IPS-NIHi7 (cell line): Measurements from ENCODE around the gene PGAP3.

Experiments used
- DNase-seq: peaks from one replicate; pipeline ENCODE4 v3.0.0; 2012; ENCODE audit warnings: mixed read lengths; ENCODE audit errors: extremely low spot score

Gene PGAP3

DNA sequence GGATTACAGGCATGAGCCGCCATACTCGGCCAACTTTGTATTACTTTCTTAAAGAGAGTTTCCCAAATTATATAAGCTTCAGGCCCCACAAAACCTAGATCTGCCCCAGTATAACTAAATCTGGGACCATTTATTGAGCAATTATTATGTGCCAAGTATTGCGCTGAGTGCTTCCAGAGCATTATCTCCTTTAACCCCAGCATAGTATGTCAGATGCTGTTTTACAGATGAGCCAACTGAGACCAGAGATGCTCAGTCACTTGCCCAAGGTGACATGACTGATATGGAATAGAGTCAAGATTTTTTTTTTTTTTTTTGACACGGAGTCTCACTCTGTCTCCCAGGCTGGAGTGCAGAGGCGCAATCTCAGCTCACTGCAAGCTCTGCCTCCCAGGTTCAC, 10.1 kb upstream of the PGAP3 start:
- no peak for DNase-seq

DNA sequence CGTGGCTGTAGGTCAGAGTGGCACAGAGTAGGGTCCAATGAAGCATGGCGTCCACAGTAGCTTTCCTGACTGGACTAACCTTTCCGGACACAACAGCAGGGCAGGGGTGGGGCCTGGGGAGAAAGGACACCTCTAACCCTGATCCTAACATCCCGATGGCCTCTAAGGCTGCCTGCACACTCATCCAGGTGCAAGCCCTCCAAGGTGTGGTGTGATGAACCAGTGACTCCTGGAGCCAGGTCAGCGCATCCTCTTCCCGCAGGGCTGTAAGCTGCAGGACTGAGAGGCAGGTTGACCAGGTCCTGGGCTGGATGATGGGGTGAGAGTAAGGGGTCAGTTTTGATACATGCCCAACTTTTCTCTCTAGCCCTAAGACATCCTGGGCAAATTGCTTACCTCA, 8.9 kb upstream of the PGAP3 start:
- DNase-seq: no peak

DNA sequence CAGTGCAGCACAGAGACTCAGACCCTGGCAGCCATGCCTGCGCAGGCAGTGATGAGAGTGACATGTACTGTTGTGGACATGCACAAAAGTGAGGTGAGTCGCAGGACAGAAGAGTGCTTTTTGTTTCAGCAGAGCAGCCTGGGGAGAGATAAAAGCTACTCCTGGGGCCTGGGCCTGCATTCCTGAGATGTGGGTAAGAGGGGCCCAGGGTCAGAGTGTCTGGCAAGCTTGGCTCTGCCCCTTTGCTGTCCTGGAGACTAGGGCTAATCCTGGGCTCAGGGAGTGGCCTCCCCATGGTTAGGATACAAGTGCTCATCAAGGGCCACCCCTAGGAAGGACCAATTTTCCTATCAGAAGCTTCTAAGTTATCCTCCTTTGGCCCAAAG, 7.2 kb upstream of the PGAP3 start:
- DNase-seq: no peak

DNA sequence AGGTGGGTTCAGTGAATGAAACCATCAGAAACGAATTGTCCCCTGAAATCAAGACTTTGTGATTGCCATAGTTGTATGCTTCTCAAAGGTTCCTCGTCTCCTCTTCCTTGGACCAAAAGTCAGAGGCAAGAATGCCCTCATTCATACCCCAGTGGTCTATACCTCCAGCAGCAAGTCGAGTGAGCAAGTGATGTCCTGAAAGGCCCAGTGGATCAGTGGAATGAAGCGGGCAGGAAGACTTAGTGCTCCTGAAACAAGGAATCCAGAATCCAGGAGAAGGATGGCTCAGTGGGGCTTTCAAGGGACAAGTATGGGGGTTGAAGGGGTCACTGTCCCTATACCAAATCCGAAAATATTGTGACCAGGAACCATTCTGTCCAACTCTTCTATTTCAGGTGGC, 6.7 kb upstream of the PGAP3 start:
- no peak for DNase-seq

DNA sequence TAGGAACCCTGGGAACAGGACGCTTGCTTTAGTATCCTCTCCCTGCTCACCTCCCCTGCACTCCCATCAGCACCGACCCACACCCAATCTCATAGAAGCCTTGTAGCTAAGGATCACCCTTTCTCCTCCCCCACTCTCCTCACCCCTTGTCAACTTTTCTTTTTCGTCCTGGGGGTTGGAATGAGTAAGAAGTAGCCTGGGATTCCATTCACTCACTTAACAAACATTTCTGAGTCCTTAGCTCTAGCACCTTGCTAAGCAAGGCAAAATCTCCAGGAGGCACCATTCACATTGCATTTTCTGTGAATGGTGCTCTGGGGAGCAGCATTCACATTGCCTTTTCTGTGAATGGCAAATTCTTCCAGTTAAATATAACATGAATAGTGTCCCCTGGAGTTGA, 1.1 kb upstream of the PGAP3 start:
- no peak for DNase-seq

DNA sequence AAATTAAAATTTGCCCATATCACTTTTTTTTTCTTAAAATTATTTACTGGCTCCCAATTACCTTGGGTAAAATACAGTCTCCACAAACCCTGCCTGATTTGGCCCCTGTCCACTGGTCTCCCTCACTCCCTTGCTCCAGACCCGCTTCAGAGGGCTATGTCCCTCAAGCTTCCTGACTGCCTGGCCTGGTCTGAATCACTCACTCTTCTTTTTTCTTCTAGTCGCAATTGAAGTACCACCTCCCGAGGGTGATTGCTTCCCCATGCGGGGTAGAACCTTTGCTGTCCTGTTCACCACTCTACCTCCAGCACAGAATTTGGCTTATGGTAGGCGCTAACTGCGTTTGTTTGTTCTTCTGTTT, 598 bp upstream of the PGAP3 start:
- no peak for DNase-seq

DNA sequence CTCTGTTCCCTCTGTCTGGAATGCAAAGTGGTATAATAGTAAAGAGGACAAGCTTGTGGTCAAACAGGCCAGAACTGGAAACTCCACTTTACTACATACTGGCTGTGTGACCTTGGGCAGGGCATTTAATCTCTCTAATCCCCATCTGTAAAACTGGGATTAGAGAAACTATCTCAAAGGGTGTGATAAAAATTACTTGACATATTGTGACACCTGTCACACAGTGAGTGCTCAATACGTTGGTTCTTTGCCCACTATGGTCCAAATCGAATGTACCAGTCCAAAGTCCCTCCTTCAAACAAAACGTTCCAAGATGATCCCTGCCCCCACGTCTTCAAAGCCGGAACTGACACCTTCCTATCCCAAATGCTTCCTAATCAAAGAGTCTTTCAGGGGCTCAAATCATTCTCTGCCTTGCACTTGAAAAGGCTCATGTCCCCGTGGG, 734 bp downstream of the PGAP3 start:
- DNase-seq: no peak

DNA sequence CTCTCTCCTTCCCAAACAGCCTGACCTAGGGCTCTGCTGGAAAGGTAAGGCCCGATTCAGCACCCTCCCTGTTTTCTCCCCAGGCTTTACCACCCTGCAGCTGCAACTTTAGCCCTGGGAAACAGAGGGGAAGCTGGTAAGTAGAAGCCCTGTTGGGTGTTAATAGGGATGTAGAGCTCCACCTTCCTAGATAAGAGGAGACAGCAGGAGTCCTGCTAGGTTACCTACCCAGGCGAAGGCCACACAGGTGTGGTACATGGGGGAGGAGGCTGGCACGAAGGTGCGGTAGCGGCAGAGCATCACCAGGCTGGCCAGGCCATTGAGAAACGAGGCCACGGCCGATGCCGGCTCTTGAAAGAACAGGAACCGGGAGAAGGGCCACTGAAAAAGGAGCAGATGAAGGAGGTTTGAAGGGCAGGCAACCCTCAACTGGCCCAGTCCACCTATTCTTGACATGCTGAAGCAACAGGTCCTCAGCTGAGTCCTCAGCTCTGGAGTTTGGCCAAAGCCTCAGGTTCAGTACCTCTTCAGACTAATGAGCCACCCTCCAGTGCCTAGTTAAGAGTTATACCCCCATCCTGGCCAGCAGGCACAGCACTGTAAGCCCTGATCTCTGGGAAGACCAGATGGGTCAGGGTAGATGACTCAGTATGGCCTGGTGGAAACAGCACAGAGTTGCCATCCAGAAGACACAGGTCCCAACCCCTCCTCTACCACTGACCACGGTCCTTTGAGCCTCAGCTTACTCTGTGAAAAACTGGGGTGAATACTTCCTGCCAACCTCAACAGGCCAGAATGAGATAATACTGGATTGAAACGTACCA, 3.3 kb downstream of the PGAP3 start:
- no peak for DNase-seq

DNA sequence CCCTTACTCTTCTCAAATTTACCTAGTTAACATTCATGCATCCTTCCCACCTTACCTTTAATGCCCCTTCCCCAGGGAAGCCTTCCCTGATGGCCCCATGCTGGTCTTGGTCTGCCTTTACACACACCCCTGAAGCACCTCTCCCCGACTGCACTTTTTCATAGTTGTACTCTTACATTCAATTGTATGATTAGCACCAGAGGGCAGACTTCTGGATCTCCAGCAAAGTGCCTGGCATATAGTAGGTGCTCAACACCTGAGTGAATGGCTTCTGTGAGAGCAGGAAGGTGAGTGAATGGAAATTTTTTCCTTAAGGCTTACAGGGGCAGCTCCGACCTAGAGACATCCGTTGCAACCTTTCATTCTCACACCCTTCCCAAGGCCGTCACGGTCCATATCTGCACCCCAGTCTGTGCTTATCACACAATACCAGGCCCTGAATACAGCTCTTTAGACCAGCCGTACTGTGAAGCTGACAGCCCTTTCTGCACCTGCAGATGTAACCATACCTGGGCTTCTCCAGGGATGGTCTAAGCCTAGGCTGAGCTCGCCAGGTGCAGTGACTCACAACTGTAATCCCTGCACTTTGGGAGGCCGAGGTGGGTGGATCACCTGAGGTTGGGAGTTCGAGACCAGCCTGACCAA, 4.4 kb downstream of the PGAP3 start:
- DNase-seq: no peak

DNA sequence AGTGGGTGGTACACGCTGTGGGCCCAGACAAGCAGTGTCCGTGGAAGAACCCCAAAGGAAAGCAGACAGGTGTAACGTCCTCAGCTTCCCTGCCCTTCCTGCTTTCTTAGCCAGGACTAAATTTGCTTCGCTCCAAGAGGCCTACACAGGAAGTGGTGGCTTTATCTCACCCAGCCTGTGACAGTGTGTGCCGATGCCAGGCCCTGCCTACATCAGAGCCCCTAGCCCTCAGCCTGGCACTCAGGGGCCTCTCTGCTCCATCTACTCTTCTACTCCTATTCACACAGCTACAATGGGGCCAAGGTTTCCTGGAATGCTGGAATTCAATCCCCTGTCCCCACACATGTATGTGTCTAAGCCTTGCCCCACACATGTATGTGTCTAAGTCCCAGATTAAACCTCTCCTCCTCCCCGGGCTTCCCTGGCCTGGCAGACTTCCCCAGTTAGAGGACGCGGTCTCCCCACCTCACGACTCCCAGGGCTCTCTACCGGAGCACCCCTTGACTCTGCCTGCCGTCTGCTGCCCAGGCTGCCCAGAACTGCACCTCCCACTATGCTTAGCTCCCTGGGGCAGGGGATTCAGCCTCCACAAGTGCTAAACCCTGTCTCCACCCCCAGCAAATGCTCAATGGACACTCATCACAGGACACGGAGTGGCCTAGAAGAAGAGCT, 8.2 kb downstream of the PGAP3 start:
- DNase-seq: no peak

DNA sequence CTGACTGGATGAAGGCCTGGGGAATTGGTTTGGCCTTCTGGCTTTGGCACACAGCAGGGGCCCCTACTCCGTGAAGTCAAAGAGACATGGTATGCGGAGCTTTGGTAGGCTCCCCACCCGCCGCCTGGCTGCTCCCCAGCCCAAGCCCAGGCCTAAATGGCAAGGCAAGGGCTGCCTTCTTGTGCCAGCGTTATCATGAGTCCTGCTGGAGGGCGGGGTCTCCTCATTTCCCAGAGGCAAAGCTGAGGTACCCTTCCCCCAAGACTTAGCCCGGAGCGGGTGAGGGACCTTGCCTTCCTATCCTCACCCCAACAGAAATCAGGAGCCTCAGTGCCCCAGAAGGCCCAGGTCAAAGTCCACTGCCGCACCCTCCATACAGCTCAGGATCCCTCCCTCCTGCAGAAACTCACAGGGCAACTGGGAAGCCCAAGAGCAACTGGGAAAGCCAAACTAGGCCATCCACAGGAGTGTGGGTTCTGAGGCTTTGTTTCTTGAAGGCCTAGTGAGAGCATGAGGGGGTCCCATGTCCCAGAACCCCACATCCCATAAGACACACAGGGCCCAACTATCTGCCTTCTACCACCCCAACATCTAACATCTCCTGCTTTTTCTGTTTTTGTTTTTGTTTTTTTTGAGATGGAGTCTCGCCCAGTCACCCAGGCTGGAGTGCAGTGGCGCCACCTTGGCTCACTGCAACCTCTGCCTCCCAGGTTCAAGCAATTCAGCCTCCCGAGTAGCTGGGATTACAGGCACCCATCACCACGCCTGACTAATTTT, 9.3 kb downstream of the PGAP3 start:
- DNase-seq: no peak

DNA sequence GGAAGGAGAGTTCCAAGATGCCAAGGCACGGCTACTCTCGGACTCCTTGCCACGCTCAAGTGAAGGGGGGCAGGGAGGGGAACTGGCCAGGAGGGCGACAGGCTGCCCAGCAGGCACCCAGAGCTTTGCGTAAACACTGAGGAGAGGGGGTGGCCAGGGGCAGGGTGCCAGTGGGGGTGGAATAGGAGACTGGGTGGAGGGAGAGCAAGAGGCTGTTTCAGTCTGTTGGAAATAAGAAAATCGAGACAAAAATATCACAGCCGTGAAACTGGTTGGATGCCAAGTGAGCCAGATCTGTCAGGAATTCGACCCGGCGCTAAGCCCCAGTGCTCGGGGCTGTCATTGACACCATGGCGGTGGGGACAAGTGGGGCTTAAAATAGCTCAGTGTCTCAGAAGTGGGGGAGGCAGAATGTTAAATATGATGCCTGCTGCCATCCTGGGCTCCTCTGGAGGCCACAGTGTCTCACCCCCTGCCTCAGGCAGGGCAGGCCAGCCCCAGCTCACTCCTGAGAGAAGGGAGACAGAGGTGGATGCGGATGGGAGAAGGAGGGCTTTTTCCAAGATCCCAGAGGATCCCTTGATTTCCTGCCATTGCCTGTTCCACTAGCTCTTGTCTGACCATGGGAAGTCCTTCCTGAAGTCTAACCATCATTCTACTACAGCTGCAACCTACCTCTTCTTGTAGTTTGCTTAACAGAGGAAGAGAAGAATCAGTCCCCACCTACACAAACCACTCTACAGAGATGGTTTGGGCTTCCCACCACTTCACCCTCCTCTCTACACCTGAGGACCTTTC, 10.1 kb downstream of the PGAP3 start:
- DNase-seq: no peak

DNA sequence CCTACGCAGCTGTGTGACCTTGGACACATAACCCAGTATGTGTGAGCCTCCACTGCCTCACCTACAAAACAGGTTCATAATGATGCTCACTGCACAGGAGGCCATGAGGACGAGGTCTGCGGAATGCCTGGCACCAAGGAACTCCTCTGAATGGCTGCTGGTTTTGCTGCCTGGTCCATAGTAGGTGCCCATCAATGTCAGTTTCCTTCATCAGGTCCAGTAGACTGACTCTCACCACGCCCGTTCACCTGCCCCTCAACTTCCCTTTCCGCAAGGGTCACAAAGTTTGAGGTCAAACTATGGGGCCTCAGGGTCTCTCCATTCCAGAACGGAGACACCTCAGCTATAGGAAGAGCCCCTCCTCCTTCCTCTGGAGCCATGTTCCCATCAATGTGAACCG, 10.8 kb downstream of the PGAP3 start:
- no peak for DNase-seq

DNA sequence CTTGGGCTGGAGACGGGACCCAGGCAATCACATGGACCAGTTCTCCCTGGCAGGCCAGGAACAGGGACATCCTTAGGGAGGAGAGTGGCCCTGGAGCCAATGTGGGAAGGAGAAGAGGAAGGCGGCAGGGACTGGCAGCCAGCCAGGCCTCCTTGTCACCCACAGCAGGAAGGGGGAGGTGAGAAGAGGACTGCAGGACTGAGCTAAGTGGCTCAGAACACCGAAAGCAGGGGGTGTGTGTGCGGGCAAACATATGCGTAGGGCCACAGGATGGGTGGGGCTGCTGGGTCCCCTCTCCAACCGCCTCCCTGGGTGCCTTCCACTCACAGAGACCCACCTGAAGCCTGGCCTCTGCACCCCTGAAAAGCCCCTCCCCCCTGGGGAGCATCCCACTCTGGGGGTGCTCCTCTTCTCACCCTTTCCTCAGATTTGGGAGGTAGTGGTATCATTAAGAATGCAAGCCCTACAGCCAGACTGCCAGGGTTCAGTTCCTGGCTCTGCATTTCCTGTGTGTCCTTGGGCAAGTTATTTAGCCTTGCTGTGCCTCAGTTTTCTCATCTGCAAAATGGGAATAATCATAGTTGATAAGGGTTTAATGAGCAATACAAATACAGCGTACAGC, 11.5 kb downstream of the PGAP3 start:
- DNase-seq: no peak

DNA sequence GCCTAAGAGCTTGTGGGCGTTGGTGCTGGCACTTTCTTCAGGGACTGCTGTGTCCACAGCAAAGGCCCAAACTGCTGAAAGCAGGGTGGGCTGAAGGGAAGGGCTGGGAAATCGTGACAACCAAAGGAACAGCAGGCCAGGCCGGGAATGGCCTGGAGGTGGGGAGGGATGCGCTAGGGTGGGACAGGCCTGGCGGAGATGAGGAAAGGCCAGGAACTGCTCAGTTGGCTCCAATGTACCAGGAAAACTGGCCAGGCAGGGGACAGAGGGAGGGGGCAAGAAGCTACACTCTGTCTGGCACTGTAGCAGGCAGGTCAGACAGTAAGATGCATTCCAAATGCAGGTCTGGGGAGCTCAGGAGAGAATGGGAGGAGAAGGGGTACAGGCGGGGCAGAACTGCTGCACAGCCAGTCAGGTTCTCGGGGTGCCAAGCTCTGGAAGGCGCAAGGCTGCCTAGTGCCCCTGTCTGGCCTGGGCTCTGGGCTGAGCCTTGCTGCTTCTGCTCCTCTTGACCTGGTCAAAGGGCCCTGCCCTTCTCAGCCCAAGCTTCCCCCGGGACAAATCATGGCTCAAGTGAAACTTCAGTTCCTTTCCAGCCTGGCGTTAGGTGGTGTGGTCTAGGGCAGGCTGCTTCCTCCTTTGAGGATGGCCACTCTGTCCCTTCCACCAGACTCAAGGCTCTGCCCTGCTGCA, 12.3 kb downstream of the PGAP3 start:
- no peak for DNase-seq

DNA sequence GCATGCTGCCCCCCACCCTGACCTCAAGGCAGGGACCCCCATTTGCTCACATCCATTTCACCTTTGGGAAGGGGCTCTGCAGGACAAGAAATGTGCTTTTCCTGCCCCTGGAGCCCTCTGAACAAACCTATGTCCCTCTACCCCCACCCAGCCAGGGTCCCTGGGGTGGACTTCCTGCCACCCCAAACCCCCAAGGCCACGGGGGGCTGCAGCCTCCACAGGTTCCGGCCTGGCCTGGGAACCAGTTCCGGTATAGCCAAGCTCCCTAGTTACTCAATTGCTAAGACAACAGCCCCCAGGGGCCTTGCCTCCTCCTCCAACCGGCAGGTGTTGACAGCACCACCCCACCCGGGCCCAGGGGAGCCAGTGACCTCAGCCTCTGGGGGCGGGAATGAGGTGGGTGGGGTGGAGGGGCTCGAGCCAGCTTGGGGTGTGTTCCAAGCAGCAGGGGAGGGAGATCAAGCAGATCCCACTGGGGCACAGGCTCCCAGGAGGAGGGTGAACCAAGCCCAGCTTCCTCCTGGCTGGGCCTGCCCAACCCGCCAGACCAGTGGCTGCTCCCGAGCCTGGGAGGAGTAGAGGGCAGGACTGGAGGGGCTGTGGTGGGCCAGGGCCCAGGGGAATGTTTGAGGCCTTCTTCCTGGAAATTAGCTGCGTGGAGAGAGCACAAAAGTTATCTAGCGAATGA, 13.0 kb downstream of the PGAP3 start:
- no peak for DNase-seq

DNA sequence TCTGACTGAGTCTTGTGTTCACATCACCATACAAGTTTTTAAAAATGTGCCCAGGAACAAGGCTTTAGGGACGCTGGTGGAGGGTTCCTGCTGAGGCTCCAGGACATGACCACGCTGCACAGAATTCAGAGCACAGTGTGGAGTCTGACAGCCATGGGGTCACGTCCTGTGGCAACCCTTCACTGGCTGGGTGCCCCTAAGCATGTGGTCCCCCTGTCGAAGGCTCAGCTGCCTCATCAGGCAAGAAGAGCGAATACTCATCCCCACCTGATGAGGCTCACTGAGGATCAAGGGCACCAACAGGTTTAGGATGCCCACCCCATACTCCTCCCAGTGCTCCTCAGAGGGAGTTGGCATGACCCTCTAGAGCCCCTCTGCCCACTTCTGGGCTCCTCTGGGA, 13.7 kb downstream of the PGAP3 start:
- no peak for DNase-seq

DNA sequence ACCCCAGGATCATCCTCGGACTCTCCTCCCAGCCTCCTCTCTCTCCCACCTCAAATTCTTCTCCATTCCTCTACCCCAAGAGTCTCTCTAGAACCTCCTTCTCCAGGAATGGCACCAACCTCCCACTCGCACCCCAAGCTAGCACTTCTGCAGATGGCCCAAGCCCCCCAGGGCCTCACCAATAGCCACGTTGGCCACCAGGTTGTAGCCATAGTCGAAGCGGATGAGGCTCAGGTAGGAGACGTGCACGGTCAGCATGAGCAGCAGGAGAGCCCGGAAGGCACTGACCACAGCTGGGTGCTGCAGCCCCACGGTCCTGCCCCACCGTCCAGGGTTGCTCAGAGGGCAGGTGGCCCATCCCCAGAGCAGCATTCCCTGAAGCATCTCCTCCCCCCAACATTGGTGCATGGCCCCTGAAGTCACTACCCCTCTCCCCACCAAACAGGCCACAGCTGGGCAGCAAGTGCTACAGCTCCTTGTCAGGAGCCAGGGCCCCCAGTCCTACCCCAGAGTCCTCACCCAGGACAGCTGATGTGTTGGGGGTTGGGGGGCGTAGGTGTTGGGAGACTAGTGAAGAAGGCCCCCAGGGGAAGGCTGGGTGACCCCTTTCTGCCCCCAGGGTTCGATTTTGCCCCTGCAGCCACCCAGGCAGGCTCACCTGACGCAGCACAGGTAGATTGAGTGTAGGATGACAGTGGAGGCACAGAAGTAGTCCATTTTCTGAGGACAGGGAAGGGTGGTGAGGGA, 14.3 kb downstream of the PGAP3 start:
- no peak for DNase-seq
